ENCODE data around the gene ADGRV1.

DNA sequence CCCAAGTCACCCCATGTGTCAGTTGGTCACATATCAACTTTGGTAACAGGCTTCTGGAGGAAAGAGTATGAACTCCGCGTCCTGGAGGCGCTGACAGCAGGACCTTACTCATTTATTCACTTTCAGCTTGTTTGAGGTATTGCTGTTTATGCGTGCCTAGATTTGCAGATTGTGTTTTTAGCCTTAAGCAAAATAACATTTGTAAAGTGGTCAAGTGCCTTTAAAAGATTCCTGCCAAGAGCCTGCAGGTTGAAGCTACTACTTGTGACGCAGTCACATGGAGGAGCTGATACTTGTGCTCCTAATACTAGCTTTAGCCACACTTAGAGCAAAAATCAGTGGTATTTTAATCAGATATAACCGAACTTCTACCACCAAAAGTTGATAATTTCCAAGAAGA is 351.3 kb downstream of the ADGRV1 start:
- TF ChIP-seq CTCF (IDR thresholded peaks at IDR 0.05) (no peak), POLR2A (IDR thresholded peaks at IDR 0.05) (no peak)
